Stimulated activated effector memory CD8-positive, alpha-beta T cell treated with anti-CD3 and anti-CD28 coated beads, Interleukin-12 subunit alpha, Interleukin-12 subunit beta, amount 100 ng/mL, for 72 hours (primary cell): Measurements from ENCODE around the gene DMD.

Source experiments
- ATAC-seq: fragments of 150-1000 bp; cut with Tn5 transposase; 2 replicates; pipeline ENCODE4 v1.10.0; 2021
- DNase-seq, 2 donors: peaks; one replicate each; pipeline ENCODE4 v3.0.0; 2021 to 2022; ENCODE audit warnings: low spot score in 2 of 2
- H3K27ac Mint-ChIP-seq: one replicate; pipeline ENCODE4 v1.8.0; 2022; ENCODE audit warnings: mild to moderate bottlenecking, mixed read lengths
- H3K36me3 Mint-ChIP-seq: one replicate; pipeline ENCODE4 v1.8.0; 2022; ENCODE audit warnings: mild to moderate bottlenecking, mixed read lengths
- H3K4me1 Mint-ChIP-seq: one replicate; pipeline ENCODE4 v1.8.0; 2022; ENCODE audit warnings: mixed read lengths
- H3K4me3 Mint-ChIP-seq: one replicate; pipeline ENCODE4 v1.8.0; 2022; ENCODE audit warnings: mild to moderate bottlenecking, mixed read lengths
- H3K9me3 Mint-ChIP-seq: one replicate; pipeline ENCODE4 v1.8.0; 2022; ENCODE audit warnings: mixed read lengths

DMD gene

DNA sequence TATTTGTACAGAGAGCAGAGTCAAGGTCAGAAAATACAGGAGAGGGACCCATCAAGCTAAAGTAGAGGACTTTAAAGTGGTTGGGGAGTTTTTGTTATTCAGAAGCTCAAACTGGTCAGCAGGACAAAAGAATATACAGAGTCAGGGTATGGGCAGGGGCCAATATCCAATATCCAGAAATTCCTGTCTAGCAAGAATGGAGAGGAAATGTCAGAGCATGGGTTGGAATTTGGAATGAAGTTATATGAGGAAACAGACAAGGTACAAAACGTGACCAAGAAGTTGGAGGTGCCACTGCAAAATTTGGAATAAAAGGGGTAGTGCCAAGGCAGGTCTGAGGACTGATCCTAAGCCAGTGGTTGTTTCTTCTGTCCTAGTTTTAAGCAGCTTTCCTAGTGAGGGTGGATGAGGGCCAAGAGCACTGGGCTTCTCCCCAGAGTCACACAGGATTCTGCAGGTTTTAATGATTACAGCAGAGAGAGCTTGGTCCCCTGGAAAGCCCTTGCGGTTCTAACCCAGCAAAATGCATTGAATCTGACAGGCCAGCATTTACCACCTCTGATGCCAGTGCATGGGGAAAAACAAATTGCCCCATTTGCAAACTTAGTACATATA, 1834.8 kb downstream of the DMD start:
- H3K9me3 Mint-ChIP-seq: peaks cover 3% of the 10 kb centered on the region
- H3K27ac Mint-ChIP-seq: no peak overlapping the region
- ATAC-seq (no peak), DNase-seq (no peak)
- H3K36me3 Mint-ChIP-seq: no peaks in the 10 kb centered on the region
- no peak overlapping the region for H3K4me3 Mint-ChIP-seq
- H3K4me1 Mint-ChIP-seq: no peaks in the 10 kb centered on the region

DNA sequence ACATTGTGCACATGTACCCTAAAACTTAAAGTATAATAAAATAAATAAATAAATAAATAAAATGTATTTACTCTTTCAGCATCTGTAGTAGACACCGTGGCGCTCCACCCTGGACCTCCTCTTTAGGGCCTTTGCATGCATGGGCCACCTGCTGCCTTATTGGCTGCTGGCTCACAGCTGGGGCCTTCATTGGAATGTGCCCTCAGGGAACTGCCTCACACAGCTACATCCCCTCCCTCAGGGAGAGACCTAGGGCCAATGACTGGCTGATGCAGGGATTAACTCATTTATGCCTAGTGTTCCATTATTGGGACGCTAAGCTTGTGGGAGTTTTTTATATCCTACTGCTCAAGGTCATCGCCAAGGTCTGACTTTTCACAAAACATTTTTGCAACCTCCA, 1836.6 kb downstream of the DMD start:
- Mint-ChIP-seq H3K4me3 (no peak overlapping the region), H3K4me1 (no peaks in the 10 kb centered on the region), H3K36me3 (no peaks in the 10 kb centered on the region), H3K9me3 (peaks cover 3% of the 10 kb centered on the region), H3K27ac (no peak overlapping the region)
- DNase-seq (no peak), ATAC-seq (no peak)

DNA sequence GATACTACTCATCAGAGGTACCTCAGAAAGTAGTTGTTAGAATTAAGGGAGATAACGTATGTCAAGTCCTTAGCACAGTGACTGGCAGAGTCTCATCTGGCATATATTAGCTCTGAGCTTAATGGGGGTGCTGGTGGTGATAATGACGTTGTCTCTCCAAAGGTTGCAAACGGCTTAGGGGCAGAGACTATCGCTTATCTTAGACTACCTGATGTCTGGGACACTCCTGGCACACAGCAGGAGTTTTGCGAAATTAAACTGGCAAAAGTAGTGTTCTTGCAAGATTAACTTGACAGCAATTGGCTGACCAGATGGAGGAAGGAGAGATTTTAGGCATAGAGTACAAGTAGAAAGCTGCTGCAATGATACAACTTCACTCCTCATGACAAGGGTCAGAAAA, 1839.4 kb downstream of the DMD start:
- Mint-ChIP-seq H3K27ac (no peak overlapping the region), H3K9me3 (no peaks in the 10 kb centered on the region), H3K4me3 (no peak overlapping the region), H3K4me1 (no peaks in the 10 kb centered on the region), H3K36me3 (no peaks in the 10 kb centered on the region)
- ATAC-seq (no peak), DNase-seq (no peak)

DNA sequence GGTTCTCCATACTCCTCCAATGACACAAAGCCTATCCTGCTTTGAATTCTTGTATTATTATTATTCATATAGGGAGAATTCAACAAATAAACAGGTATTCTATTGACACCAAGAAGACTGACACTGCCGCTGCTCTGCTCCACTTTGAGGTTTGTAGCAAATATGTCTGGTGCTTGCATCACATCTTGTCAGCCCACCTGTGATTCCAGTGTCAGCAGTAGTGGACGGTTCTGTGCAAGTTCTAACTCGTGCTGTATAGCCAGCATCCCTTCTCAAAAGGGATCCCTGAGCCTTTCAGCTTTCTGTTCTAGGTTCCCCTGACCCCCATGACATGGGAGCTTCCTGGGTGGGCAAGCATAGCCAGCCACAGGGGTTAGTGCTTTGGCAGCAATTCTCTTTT, 1843.5 kb downstream of the DMD start:
- no peak for DNase-seq
- Mint-ChIP-seq H3K9me3 (peaks cover 3% of the 10 kb centered on the region), H3K4me1 (no peaks in the 10 kb centered on the region), H3K27ac (no peak overlapping the region), H3K36me3 (no peaks in the 10 kb centered on the region), H3K4me3 (no peak overlapping the region)
- ATAC-seq: no peak

DNA sequence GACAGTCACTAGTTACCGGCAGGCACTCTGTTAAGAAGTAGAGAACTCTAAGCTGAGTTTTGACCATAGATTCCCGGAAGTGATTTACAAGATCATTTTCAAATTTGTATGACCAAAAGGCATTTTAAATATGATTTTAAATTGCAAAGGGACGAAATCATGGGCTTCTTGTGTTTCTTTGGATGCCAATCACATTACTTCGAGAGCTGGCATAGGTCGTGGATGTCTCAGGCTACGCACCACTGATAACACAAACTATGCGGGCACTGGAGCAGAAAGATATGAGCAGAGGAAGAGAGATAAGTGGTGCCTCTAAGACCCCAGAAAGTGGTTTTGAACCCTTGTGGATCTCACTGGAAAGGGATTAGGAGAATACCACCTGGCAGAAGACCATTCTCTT, 1845.3 kb downstream of the DMD start:
- Mint-ChIP-seq H3K4me1 (no peaks in the 10 kb centered on the region), H3K4me3 (no peak overlapping the region), H3K36me3 (no peaks in the 10 kb centered on the region), H3K9me3 (peaks cover 3% of the 10 kb centered on the region), H3K27ac (no peak overlapping the region)
- no peak for DNase-seq
- no peak for ATAC-seq

DNA sequence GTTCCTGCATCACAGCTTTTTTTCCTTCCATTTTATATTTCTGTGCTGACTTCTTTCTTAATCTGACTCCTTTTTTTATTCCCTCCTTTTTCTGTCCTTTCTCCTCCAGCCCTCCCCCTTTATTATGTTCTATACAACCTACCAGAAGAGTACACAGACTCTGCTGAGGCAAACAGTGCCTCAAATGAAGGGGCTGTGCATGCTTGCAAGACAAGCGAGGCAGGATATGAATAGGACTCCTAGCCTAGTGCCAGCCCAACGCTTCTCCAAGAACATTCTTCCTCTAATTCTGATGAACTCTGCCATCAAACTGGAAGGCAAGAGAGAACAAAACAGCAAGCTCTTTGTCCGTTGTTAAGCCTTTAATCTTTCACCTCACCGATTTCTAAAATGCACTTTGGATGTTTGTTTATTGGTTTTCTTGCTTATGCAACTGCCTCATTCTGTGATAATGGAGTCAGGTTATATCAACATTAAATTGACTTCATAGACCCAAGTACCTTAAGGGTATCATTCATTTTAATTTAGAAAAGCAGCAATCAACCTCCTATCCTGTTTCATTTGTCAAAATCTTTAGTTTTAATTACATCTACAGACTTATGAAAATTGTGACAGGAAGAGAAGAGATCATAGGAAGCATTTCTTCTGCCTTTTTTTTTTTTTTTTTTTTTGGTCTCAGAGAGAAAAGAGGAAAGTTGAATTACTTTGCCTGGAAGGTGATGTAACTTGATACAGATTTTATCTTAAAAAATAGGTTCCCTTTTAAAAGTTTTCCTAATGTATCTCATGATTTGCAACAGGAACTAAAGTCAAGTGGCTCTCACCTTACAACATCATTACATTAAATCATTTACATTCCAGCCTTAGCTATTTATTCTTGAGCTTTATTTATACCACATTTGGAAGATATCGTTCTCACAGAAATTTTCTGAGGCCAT, 1854.8 kb downstream of the DMD start:
- H3K4me1 Mint-ChIP-seq: no peaks in the 10 kb centered on the region
- H3K36me3 Mint-ChIP-seq: no peaks in the 10 kb centered on the region
- H3K4me3 Mint-ChIP-seq: no peak overlapping the region

DNA sequence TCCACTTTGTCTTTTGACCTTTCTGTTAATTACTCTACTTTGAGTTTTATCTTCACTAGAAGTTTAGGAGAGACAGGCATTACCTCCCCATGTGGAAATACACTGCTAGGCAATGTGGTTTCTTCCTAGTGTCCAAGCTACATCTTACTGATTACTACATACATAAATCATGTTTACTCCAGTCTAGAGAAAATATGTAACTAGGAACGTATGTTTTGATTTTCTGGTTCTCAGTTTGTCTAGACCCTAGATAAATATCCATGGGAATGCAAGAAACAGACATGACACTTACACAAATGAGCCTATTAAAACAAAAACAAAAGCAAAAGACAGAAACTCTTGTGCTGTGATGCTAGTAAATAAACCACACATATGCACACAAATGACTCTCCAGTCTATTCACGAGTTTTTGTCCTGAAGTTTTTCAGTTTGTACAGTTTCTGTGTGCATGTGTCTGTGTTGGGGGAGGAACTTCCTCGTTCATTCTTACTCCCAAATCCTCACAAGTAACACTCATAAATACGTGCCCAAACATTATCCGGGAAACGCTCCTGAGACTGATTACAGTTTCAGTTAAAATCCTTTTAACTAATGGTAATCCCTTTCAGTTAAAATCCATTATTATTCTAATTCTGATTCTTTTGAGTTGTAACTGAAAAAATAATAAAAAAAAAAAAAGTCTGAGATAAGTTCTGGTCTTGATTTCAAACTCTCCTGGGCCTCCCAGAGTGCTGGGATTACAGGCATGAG, 1856.0 kb downstream of the DMD start:
- no peaks in the 10 kb centered on the region for H3K4me1 Mint-ChIP-seq
- H3K27ac Mint-ChIP-seq: no peak overlapping the region
- ATAC-seq: no peak
- H3K9me3 Mint-ChIP-seq: no peaks in the 10 kb centered on the region
- no peaks in the 10 kb centered on the region for H3K36me3 Mint-ChIP-seq
- H3K4me3 Mint-ChIP-seq: no peak overlapping the region
- DNase-seq: no peak

More for the DNA sequence above, 1854.8 kb downstream of the DMD start:
- no peaks in the 10 kb centered on the region for H3K9me3 Mint-ChIP-seq
- DNase-seq: no peak
- H3K27ac Mint-ChIP-seq: no peak overlapping the region
- no peak for ATAC-seq

DNA sequence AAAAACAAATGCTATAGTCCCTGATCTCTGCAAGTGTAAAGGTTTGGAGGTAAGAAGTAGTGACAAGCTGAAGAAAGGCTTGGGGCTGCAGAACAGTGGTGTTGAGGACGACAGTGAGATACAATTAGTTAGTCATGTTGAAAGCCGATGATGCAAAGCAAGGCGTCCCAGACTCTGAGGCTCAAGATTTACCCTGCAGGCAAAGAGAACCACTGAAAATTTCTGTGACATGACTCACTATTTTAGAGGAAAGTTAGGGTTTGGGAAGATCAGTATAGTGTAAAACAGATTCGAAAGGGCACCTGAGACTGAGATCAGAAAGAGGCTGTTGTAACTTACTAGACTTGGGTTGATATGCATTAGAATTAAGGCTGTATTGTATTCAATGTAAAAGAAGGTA, 1858.3 kb downstream of the DMD start:
- DNase-seq (no peak), ATAC-seq (no peak)
- H3K4me3 Mint-ChIP-seq: no peak overlapping the region
- H3K36me3 Mint-ChIP-seq: no peaks in the 10 kb centered on the region
- no peaks in the 10 kb centered on the region for H3K9me3 Mint-ChIP-seq
- H3K4me1 Mint-ChIP-seq: no peaks in the 10 kb centered on the region
- no peak overlapping the region for H3K27ac Mint-ChIP-seq

DNA sequence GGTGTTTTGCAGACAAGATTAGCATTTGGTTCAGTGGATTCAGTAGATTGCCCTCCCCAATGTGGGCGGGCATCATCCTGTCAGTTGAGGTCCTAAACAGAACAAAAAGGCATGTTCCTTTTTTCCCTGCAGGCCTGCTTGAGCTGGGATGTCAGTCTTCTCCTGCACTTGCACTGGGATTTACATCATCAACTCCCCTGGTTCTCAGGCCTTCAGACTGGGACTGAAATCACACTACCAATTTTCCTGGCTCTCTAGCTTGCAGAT, 1860.6 kb downstream of the DMD start:
- no peak overlapping the region for H3K27ac Mint-ChIP-seq
- H3K36me3 Mint-ChIP-seq: no peaks in the 10 kb centered on the region
- no peaks in the 10 kb centered on the region for H3K4me1 Mint-ChIP-seq
- ATAC-seq (no peak), DNase-seq (no peak)
- no peaks in the 10 kb centered on the region for H3K9me3 Mint-ChIP-seq
- H3K4me3 Mint-ChIP-seq: no peak overlapping the region

DNA sequence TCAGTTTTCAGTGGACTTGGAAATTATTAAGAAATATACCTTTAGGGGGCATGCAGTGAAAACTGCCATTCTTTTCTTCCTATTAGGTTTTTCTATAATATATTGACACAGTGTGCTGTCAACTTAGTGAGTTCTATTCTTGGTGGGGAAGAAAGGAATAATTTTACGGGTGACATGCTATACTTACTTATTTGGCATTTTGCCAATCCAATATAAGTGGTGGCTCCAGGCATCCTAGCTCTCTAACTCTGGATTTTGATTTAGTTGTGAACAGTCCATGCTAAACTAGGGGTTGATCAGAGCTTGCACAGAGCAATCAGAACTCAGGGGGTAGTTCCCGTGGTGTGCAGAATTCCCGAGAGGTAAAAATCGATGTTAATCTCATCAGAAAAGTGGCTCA, 1861.8 kb downstream of the DMD start:
- DNase-seq: no peak
- ATAC-seq: no peak
- Mint-ChIP-seq H3K4me3 (no peak overlapping the region), H3K4me1 (no peaks in the 10 kb centered on the region), H3K36me3 (no peaks in the 10 kb centered on the region), H3K9me3 (no peaks in the 10 kb centered on the region), H3K27ac (no peak overlapping the region)

DNA sequence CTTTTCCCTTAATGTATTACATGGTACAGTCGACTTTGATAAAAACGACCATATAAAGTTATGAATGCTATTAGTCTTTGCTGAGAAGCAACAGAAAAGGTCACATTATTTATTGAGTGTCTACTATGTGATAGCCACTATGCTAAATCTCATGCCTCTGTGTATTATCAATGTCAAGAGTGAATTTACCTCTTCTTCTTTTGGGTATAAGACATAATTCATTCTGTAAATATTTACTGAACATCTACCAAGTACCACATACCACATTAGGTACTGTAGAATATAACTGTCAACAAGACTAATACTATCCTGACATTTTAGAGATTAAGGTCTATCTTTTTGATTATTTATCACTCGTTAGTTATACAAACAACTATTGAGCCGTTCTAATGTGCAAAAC, 1870.8 kb downstream of the DMD start:
- Mint-ChIP-seq H3K9me3 (peaks cover 3% of the 10 kb centered on the region), H3K4me3 (no peak overlapping the region), H3K4me1 (no peaks in the 10 kb centered on the region), H3K27ac (no peak overlapping the region), H3K36me3 (no peaks in the 10 kb centered on the region)
- no peak for DNase-seq
- no peak for ATAC-seq

DNA sequence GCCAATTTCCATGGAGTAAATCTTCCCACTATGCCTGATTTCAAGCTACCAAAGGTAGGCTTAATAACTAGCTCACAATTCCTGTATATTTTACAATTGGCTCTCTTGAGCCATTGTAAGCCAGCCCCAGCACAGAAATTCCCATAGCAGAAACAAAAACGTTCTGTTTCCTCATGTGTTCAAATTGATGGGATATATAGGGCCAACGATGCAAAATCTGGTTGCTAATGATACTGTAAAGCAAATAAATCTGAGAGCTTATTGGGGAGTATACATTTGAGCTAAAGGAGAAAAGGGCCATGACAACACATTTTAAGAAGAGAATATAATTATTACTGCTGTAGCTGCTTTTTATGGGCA, 1872.4 kb downstream of the DMD start:
- Mint-ChIP-seq H3K4me1 (no peaks in the 10 kb centered on the region), H3K27ac (no peak overlapping the region), H3K36me3 (no peaks in the 10 kb centered on the region), H3K4me3 (no peak overlapping the region), H3K9me3 (peaks cover 3% of the 10 kb centered on the region)
- ATAC-seq (no peak), DNase-seq (no peak)

DNA sequence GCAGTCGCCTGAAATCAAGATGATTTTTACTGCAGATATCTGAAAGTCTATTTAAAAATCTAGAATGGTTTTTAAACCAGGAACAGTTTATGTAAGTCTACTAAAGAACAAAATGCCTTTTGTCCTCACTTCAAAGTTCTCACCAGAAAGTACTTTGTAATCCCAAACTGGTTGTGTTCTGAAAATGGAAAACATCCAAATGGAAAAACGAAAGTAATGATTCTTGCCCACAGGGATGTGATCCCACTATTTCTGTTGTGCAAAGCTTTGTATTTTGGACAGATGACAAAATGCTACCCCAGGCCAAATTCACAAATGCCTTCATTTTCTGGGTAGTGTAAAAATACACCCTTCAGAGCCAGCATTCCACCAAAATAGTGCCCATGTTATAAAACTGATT, 1874.0 kb downstream of the DMD start:
- ATAC-seq: no peak
- Mint-ChIP-seq H3K4me1 (no peaks in the 10 kb centered on the region), H3K9me3 (peaks cover 3% of the 10 kb centered on the region), H3K36me3 (no peaks in the 10 kb centered on the region), H3K4me3 (no peak overlapping the region), H3K27ac (no peak overlapping the region)
- DNase-seq: no peak

DNA sequence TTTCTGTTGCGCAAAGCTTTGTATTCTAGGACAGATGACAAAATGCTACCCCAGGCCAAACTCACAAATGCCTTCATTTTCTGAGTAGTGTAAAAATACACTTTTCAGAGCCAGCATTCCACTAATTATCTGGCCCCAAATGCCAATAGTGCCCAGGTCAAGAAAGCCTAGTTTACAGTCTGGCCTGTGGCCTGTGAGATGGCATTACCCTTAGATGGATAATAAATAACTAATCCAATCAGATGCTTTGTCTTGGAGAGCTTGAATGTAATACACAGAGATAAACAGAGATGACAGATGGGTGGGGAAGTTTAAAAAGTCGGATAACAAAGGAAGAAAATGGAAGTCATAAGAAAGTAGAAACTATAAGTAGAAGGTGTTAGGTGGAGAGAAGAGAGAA, 1874.9 kb downstream of the DMD start:
- Mint-ChIP-seq H3K4me1 (no peaks in the 10 kb centered on the region), H3K27ac (no peak overlapping the region), H3K9me3 (peaks cover 3% of the 10 kb centered on the region), H3K36me3 (no peaks in the 10 kb centered on the region), H3K4me3 (no peak overlapping the region)
- ATAC-seq (no peak), DNase-seq (no peak)

DNA sequence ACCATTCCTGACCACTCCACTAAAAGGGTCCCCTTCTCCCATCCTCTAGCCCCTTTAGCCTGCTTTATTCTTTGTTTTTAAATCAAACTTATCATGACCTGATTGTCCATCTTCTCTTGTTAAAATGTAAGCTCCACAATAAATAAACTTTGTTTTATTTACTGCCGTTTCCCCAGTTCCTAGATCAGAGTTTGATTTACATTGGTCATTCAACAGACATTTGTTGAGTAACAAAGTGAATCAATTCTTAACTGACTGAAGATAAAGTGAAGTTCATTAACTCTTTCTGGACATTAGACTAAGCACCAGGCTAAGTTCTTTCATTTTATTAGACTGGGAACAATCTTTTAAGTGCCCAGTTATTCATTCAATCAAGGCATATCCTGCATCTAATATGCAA, 1876.4 kb downstream of the DMD start:
- H3K27ac Mint-ChIP-seq: no peak overlapping the region
- no peak overlapping the region for H3K4me3 Mint-ChIP-seq
- H3K9me3 Mint-ChIP-seq: peaks cover 3% of the 10 kb centered on the region
- DNase-seq: no peak
- no peak for ATAC-seq
- H3K36me3 Mint-ChIP-seq: no peaks in the 10 kb centered on the region
- no peaks in the 10 kb centered on the region for H3K4me1 Mint-ChIP-seq
